RWPE1 (cell line): ENCODE data around the gene AGXT2.

ENCODE experiments used
- CTCF ChIA-PET: fragments of 350-600 bp; sonication (Branson Sonifier 250); formaldehyde crosslinking; extraction: SDS; loops from one replicate; lab custom pipeline; 2021; lab: Yijun Ruan, JAX
- POLR2A ChIA-PET: fragments of 400-600 bp; formaldehyde crosslinking; extraction: SDS; loops from one replicate; lab custom pipeline; 2020; ENCODE audit warnings: antibody characterized with exemption; ENCODE audit not compliant: low non-redundant PET; lab: Yijun Ruan, JAX
- DNase-seq: peaks from one replicate; pipeline ENCODE4 v3.0.0; 2012; ENCODE audit warnings: low spot score
- H3K27ac ChIP-seq: fragments of 450-650 bp; 2 replicates; pipeline ENCODE4 v1.5.1; 2017
- CTCF ChIP-seq: fragments of 450-650 bp; conservative IDR thresholded peaks from 2 replicates; pipeline ENCODE4 v1.5.1; 2017; ENCODE audit warnings: low read depth, mild to moderate bottlenecking

The AGXT2 gene

DNA sequence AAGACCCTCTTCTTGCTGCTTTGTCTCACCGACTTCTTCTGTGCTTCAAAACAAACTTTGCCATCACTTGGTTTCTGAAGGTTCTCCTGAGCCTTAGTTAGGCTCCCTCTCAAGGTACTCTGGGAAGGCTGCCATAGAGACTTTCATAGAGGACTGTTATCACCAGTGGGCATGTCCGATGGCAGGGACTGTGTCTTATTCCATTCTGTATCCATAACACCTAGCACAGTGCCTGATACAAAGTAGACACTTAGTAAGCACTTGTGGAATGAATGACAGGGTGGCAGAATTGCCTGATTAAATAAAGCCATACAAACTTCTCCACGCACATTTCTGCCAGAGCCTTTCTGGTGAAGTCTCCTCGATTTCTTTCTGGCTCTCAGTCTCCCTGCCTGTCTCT, 32.7 kb downstream of the AGXT2 start:
- ChIA-PET CTCF (no interaction called here), POLR2A (no interaction called here)
- no peak for DNase-seq
- no peak for TF ChIP-seq CTCF
- H3K27ac ChIP-seq = no peak overlapping the region

- no peak for DNase-seq
- ChIA-PET POLR2A (no interaction called here), CTCF (no interaction called here)
- no peak for TF ChIP-seq CTCF
- H3K27ac ChIP-seq = no peak overlapping the region
Measured at GRCh38 chr5:35012796-35013195, 35.0 kb downstream of the AGXT2 start.

GRCh38 chr5:35012365-35012764, 35.4 kb downstream of the AGXT2 start:
- TF ChIP-seq CTCF = no peak
- no peak overlapping the region for H3K27ac ChIP-seq
- DNase-seq = no peak
- POLR2A ChIA-PET = no interaction called here
- CTCF ChIA-PET = no interaction called here

DNA sequence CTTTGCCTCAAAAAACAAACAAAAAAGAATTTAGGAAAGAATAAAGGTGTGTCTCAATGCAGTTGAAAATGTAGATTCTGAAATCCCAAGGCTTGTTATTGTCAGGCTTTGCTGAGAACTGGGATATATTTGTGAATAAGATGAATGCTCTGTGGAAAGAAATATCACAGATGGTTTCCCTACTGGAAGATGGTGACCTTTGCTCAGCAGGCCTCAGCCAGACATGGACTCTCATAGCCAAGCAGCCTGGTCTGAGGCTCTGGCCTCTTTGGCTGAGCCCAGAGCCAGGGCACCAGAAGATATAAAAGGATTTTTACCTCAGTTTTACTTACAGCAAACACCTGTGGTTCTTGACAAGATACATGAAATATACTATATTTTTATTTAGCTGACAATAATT, 37.1 kb downstream of the AGXT2 start:
- no peak for DNase-seq
- CTCF ChIA-PET = interaction anchor here (0.6 kb wide), 1 partner anchor 767 kb away, joined by 3 read pairs; no protein-coding TSS in a partner anchor
- POLR2A ChIA-PET = no interaction called here
- no peak overlapping the region for H3K27ac ChIP-seq
- TF ChIP-seq CTCF = no peak

GRCh38 chr5:35009657-35010056, 38.1 kb downstream of the AGXT2 start:
- TF ChIP-seq CTCF = no peak
- POLR2A ChIA-PET = no interaction called here
- CTCF ChIA-PET = no interaction called here
- H3K27ac ChIP-seq = no peak overlapping the region
- no peak for DNase-seq

DNA sequence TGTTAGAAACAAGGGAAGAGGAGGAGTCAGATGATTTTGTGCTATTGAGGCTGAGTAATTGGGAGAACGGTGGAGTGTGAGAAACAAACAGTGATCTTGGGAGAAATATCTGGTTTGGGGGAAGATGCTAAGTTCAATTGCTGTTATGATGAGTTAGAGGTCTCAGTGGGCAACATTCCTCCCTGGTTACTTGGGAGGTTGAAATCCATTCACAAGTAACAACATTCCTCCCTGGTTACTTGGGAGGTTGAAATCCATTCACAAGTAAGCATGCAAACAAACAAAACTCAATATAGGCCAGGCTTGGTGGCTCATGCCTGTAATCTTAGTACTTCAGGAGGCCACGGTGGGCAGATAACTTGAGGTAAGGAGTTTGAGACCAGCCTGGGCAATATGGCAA, 38.7 kb downstream of the AGXT2 start:
- POLR2A ChIA-PET = no interaction called here
- no peak overlapping the region for H3K27ac ChIP-seq
- no peak for TF ChIP-seq CTCF
- DNase-seq = no peak
- CTCF ChIA-PET = no interaction called here

GRCh38 chr5:35004771-35005170, 43.0 kb downstream of the AGXT2 start:
- no peak for DNase-seq
- no peak for TF ChIP-seq CTCF
- CTCF ChIA-PET = no interaction called here
- POLR2A ChIA-PET = no interaction called here
- no peak overlapping the region for H3K27ac ChIP-seq
